GM23248 (cell line): ENCODE measurements around the gene RIBC2. TPM values are rescaled to one million over a fixed set of nuclear protein-coding genes. Genes with fewer than 3 reads are reported as not detected.

Source experiments
- DNase-seq: peaks from one replicate; pipeline ENCODE4 v3.0.0-alpha.2; 2015
- H2AFZ ChIP-seq: fragments of 200-600 bp; sonication (generic); 2 replicates; pipeline ENCODE4 v1.6.1; 2016; ENCODE audit warnings: antibody characterized with exemption
- H3F3A ChIP-seq: fragments of 200-600 bp; sonication (generic); 2 replicates; pipeline ENCODE4 v1.6.1; 2016; ENCODE audit warnings: mild to moderate bottlenecking, antibody characterized with exemption, mixed run types; ENCODE audit not compliant: insufficient read depth
- H3K27ac ChIP-seq: fragments of 200-600 bp; sonication (generic); 2 replicates; pipeline ENCODE4 v1.5.1; 2016; ENCODE audit warnings: mild to moderate bottlenecking
- H3K27me3 ChIP-seq: fragments of 200-600 bp; sonication (generic); replicated peaks from 2 replicates; pipeline ENCODE4 v1.6.1; 2016; ENCODE audit warnings: mild to moderate bottlenecking; ENCODE audit not compliant: insufficient read depth
- H3K36me3 ChIP-seq: fragments of 200-600 bp; sonication (generic); 2 replicates; pipeline ENCODE4 v1.6.1; 2016; ENCODE audit warnings: low read depth, mild to moderate bottlenecking
- H3K4me1 ChIP-seq: fragments of 200-600 bp; sonication (generic); 2 replicates; pipeline ENCODE4 v1.6.1; 2016; ENCODE audit warnings: mild to moderate bottlenecking; ENCODE audit not compliant: insufficient read depth
- H3K4me2 ChIP-seq: fragments of 200-600 bp; sonication (generic); one replicate; pipeline ENCODE4 v1.6.1; 2016; ENCODE audit warnings: mild to moderate bottlenecking; ENCODE audit not compliant: unreplicated experiment
- H3K4me3 ChIP-seq: fragments of 200-600 bp; sonication (generic); 2 replicates; pipeline ENCODE4 v1.5.1; 2016; ENCODE audit warnings: mild to moderate bottlenecking
- H3K79me2 ChIP-seq: fragments of 200-600 bp; sonication (generic); 2 replicates; pipeline ENCODE4 v1.6.1; 2016; ENCODE audit warnings: mild to moderate bottlenecking; ENCODE audit not compliant: insufficient read depth
- H3K9ac ChIP-seq: fragments of 200-600 bp; sonication (generic); 2 replicates; pipeline ENCODE4 v1.6.1; 2016; ENCODE audit warnings: mild to moderate bottlenecking
- H3K9me2 ChIP-seq: fragments of 200-600 bp; sonication (generic); 2 replicates; pipeline ENCODE4 v1.6.1; 2016; ENCODE audit warnings: mixed run types, mild to moderate bottlenecking, moderate library complexity; ENCODE audit not compliant: insufficient read depth
- H3K9me3 ChIP-seq: fragments of 200-600 bp; sonication (generic); one replicate; pipeline ENCODE4 v1.6.1; 2017; ENCODE audit warnings: low read depth
- H4K20me1 ChIP-seq: fragments of 200-600 bp; sonication (generic); 2 replicates; pipeline ENCODE4 v1.6.0; 2016; ENCODE audit not compliant: insufficient read depth
- EZH2 ChIP-seq: fragments of 200-600 bp; sonication (generic); IDR thresholded peaks from 2 replicates; pipeline ENCODE4 v1.6.1; 2018; ENCODE audit warnings: antibody characterized with exemption, mild to moderate bottlenecking; ENCODE audit not compliant: insufficient read depth, poor library complexity, severe bottlenecking
- EZH2phosphoT487 ChIP-seq: fragments of 200-600 bp; sonication (generic); IDR thresholded peaks from 2 replicates; pipeline ENCODE4 v1.6.1; 2018; ENCODE audit warnings: antibody characterized with exemption, moderate library complexity, mild to moderate bottlenecking, low read depth; ENCODE audit not compliant: insufficient read depth
- WGBS, 2 experiments: methylation state at CpG; one replicate each; pipeline ENCODE4 v1.1.6; 2015 to 2017; ENCODE audit warnings: low lambda C conversion rate in 2 of 2, low coverage in 1 of 2; ENCODE audit errors: missing lambda C conversion rate in 2 of 2; 5-methylcytosine and 5-hydroxymethylcytosine counted together
- in situ Hi-C: fragments of 300-500 bp; cut with MboI; formaldehyde crosslinking; loops from 2 replicates; pipeline ENCODE4 v1.15.0; 2020
- polyA plus RNA-seq: library from polyadenylated mRNA; unstranded; fragments of >200 nt; fragmentation: Nextera tagmentation; extraction: Ambion mirVana; gene quantifications from 2 replicates; pipeline ENCODE4 v1.2.1, GENCODE V29; 2016
- total RNA-seq: library from RNA; depleted of rRNA; stranded (reverse); fragments of >200 nt; shearing (Covaris generic); gene quantifications from 2 replicates; pipeline ENCODE4 v1.2.3, GENCODE V29; 2014

The RIBC2 gene
- total and polyA plus RNA-seq, 2 experiments from 2014 or later, result 0.32 to 1.3 TPM

DNA sequence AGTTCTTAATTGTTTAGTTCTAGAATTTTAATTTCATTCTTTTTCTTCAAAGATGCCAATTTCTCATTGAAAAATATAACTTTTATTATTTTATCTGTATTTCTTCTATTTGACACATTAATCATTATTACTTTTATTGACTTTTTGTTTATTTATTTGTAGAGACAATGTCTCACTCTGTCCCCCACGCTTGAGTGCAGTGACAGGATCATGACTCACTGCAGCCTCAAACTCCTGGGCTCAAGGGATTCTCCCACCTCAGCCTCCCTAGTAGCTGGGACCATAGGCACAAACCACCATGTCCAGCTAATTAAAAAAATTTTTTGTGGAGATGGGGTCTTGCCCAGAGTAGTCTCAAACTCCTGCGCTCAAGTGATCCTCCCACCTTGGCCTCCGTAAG is 58.9 kb downstream of the RIBC2 start:
- no peaks in the 10 kb centered on the region for H3K36me3 ChIP-seq
- H3K9ac ChIP-seq, result no peak overlapping the region
- no peaks in the 10 kb centered on the region for H3K9me3 ChIP-seq
- no peaks in the 10 kb centered on the region for H3K27me3 ChIP-seq
- TF ChIP-seq EZH2 (no peak), EZH2phosphoT487 (no peak)
- WGBS, 2 experiments, result 63 to 73% methylated on average over 3 of the region's 3 CpGs
- in situ Hi-C loops, result no loop called here
- no peaks in the 10 kb centered on the region for H4K20me1 ChIP-seq
- no peaks in the 10 kb centered on the region for H3K9me2 ChIP-seq
- H3F3A ChIP-seq, result peaks cover 33% of the 10 kb centered on the region
- peaks cover 22% of the 10 kb centered on the region for H3K4me1 ChIP-seq
- DNase-seq, result peak; percentile 15
- no peak overlapping the region for H2AFZ ChIP-seq
- H3K79me2 ChIP-seq, result no peaks in the 10 kb centered on the region
- no peak overlapping the region for H3K4me2 ChIP-seq
- H3K27ac ChIP-seq, result no peak overlapping the region
- no peak overlapping the region for H3K4me3 ChIP-seq

DNA sequence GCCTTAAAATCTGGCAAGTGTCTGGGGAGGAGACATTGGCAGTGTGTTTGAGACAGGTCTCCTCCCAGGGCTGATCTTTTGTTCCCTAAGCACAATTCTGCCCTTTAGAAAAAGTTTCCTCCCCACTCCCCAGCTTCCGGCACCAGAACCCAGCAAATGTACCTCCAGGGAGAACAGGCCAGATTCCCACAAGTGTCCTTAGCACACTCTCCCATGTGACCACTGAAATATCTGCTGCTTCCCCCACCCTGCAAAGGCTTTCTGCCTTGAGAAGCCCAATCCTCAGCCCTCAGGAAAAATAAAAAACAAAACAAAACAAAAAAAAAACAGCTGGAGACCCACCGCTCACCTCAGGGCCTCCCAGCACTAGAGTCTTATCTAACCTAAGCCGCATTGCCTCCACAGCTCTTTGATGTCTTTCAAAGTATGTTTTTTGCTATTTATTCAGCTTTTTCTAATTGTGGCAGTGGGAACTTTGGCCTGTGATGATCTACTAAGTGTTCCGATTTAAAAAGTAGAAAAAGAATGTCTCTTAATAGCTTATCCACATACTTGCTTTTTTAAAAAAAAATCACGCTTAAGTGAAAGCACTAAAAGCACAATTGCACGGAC is 60.2 kb downstream of the RIBC2 start:
- no peaks in the 10 kb centered on the region for H3K79me2 ChIP-seq
- H3K4me2 ChIP-seq, result no peak overlapping the region
- H3K36me3 ChIP-seq, result no peaks in the 10 kb centered on the region
- no peaks in the 10 kb centered on the region for H3K27me3 ChIP-seq
- H3F3A ChIP-seq, result peaks cover 41% of the 10 kb centered on the region
- no peak overlapping the region for H3K9ac ChIP-seq
- in situ Hi-C loops, result no loop called here
- no peak overlapping the region for H3K27ac ChIP-seq
- no peaks in the 10 kb centered on the region for H4K20me1 ChIP-seq
- no peak overlapping the region for H3K4me3 ChIP-seq
- TF ChIP-seq EZH2, result no peak
- TF ChIP-seq EZH2phosphoT487, result no peak
- no peaks in the 10 kb centered on the region for H3K9me2 ChIP-seq
- WGBS, 2 experiments, result 85 to 89% methylated on average over 6 of the region's 6 CpGs
- no peaks in the 10 kb centered on the region for H3K9me3 ChIP-seq
- DNase-seq, result no peak
- H2AFZ ChIP-seq, result no peak overlapping the region
- peaks cover 19% of the 10 kb centered on the region for H3K4me1 ChIP-seq

DNA sequence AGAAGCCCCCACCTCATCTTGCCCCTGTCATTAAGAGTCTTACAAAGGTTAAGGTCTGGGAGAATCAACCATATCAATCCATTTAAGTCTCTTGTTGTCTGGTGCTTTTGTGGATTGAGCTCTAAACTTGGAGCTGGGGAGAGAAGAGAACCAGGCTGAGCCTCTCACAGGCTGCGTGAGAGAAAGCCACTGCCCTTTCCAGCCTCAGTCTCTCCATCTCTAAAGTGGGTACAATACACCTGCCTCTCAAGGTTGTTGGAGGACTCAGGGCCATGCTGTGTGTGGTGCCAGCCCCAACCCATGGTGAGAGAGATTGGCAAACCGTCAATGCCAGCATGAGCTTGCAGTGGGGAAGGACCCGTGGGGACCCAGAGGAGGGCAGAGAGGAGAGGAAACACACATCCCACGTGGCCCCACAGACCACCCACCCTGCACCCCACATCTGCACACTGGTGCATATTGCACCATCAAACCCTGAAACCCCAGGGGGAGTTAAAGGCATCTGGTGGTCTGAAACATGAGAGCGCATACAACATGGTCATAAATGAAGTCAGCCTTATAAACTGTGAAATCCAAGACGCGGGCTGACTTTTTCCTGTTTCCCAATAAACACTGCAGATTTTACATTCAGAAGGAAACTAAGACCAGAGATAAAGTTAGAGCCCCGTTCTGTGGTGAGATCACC is 61.7 kb downstream of the RIBC2 start:
- peaks cover 28% of the 10 kb centered on the region for H3F3A ChIP-seq
- no peaks in the 10 kb centered on the region for H3K27me3 ChIP-seq
- TF ChIP-seq EZH2, result no peak
- TF ChIP-seq EZH2phosphoT487, result no peak
- peaks cover 6% of the 10 kb centered on the region for H3K4me1 ChIP-seq
- in situ Hi-C loops, result no loop called here
- no peaks in the 10 kb centered on the region for H3K36me3 ChIP-seq
- H4K20me1 ChIP-seq, result no peaks in the 10 kb centered on the region
- H2AFZ ChIP-seq, result no peak overlapping the region
- H3K9ac ChIP-seq, result no peak overlapping the region
- H3K4me3 ChIP-seq, result no peak overlapping the region
- H3K79me2 ChIP-seq, result no peaks in the 10 kb centered on the region
- H3K4me2 ChIP-seq, result no peak overlapping the region
- DNase-seq, result no peak
- no peaks in the 10 kb centered on the region for H3K9me2 ChIP-seq
- 47 to 51% methylated on average over 8 of the region's 8 CpGs for WGBS, 2 experiments
- no peaks in the 10 kb centered on the region for H3K9me3 ChIP-seq
- H3K27ac ChIP-seq, result no peak overlapping the region

DNA sequence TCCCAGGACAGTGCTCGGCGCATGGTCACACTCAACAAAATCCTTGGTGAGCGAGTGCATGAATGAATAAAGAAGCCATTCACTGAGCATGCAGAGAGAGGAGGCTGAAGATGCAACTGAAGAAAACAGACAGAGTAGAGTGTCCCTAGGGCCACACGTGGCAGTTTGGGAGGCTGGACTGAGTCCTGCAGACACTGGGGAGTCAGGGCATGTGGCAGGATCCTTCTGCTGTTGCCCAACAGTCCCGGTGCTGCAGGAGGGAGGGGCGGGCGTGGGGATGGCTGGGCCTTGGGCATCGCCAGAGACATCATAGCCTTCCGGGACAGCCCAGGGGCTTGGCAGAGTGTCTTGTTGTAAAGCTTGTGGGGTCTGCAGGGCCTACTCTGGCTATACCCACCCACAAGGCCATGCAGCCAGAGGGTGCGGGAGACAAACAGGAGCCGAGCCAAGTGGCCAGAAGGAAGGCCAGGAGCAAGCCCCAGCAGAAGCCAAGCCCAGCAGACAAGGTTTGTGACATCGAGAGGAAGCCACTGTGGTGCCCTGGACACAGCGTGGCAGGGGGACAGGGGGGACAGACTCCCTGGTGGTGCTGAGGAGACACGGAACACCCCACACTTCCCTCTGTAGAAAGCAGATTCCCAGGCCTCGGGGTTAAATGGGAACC is 62.5 kb downstream of the RIBC2 start:
- Histone ChIP-seq H3K4me1 (peaks cover 2% of the 10 kb centered on the region; the same call in 1 of the 2 replicates), H3K27ac (no peak overlapping the region), H3K36me3 (no peaks in the 10 kb centered on the region), H4K20me1 (no peaks in the 10 kb centered on the region), H3F3A (peaks cover 23% of the 10 kb centered on the region; the same call in 1 of the 2 replicates), H3K4me3 (no peak overlapping the region), H3K4me2 (no peak overlapping the region), H3K9me2 (no peaks in the 10 kb centered on the region), H3K79me2 (no peaks in the 10 kb centered on the region), H2AFZ (no peak overlapping the region), H3K27me3 (no peaks in the 10 kb centered on the region), H3K9me3 (no peaks in the 10 kb centered on the region), H3K9ac (no peak overlapping the region)
- in situ Hi-C loops, result no loop called here
- WGBS, 2 experiments, result 43 to 50% methylated on average over 13 to 15 of the region's 15 CpGs
- no peak for TF ChIP-seq EZH2phosphoT487
- TF ChIP-seq EZH2, result no peak
- peak; percentile 43 for DNase-seq
